AG09319 (cell line): Measurements from ENCODE around the gene PSMC3.

Source experiments
- DNase-seq: peaks from one replicate; pipeline ENCODE4 v3.0.0-alpha.2; 2010; ENCODE audit warnings: low read depth; ENCODE audit errors: extremely low read depth
- TF ChIP-seq, protein P1 (sequence below): IDR thresholded peaks from 2 replicates; pipeline ENCODE4 v1.5.1; 2011; ENCODE audit warnings: low read depth, mild to moderate bottlenecking, inconsistent platforms, low read length, moderate library complexity

The PSMC3 gene

DNA sequence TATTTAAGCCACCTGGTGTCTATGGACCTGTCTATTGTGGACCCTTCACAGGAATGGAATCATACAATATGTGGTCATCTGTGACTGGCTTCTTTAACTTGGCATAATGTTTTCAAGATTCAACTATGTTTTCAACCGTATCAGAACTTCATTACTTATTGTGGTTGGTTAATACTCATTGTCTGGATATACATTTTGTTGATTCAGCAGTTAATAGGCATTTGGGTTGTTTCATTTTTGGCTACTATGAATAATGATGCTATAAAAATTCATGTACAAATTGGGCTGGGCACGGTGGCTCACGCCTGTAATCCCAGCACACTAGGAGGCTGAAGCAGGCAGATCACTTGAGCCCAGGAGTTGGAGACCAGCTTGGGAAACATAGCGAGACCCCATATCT, 25.2 kb upstream of the PSMC3 start:
- no peak for DNase-seq

DNA sequence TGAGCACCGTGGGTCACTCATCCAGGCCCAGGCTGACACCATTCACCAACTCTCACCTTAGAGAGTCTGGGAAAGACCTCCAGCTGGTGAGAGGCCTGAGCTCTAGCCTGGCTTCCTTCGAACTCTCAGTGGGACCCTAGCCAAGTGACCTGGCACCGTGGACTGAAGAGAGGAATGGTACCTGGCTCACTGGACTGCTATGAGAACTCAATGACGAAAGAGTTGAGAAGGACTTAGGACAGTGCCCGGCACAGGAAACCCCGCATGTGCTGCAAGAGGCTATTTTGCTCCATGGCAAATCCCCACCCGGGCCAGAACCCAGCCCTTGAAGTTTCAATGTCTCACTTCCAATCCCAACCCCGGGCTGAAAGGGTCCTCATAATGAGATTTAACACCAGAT, 23.3 kb upstream of the PSMC3 start:
- TF ChIP-seq, protein P1, sequence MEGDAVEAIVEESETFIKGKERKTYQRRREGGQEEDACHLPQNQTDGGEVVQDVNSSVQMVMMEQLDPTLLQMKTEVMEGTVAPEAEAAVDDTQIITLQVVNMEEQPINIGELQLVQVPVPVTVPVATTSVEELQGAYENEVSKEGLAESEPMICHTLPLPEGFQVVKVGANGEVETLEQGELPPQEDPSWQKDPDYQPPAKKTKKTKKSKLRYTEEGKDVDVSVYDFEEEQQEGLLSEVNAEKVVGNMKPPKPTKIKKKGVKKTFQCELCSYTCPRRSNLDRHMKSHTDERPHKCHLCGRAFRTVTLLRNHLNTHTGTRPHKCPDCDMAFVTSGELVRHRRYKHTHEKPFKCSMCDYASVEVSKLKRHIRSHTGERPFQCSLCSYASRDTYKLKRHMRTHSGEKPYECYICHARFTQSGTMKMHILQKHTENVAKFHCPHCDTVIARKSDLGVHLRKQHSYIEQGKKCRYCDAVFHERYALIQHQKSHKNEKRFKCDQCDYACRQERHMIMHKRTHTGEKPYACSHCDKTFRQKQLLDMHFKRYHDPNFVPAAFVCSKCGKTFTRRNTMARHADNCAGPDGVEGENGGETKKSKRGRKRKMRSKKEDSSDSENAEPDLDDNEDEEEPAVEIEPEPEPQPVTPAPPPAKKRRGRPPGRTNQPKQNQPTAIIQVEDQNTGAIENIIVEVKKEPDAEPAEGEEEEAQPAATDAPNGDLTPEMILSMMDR = no peak
- no peak for DNase-seq

More for the DNA sequence above, 25.2 kb upstream of the PSMC3 start:
- TF ChIP-seq, protein P1 = no peak

DNA sequence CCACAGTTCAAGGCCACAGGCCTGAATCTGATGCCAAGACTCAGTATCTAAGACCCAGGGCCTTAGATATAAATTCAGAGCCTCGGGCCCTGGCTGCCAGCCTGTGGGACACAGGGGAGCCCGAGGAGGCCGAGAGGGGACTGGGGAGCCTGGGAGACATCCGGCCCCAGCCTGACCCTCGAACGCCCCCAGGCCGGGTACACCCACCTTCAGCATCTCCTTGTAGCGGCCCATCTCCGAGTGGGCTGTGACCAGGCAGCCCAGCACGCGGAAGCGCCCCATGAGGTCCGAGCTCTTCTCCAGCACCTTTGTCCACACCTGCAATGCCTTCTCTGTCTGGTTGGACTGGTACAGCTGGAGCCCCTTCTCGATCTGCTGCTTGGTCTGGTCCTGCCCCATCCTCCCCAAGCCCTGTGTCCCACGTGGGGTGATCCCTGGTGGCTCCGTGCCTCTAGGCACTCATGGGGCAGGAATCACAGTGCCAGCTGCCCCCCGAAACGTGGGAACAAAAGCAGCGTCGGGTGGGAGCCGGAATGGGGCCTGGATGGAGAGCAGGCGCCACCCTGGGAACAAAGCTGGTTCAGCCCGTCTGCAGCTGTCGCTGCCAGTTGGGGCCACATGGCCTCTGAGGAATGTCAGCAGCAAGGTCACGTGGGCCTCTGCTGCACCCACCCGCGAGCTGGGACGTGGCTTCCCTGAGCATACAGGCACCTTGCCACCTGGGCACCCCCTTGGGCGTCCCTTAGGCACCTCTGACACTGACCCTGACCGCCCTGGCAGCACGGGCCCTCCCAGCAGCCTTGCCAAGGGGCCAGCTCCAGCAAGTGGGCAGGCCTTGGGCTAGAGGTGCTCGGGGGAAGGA, 22.6 kb upstream of the PSMC3 start, which contains the start of gene RAPSN:
Gene RAPSN (minus strand): TSS at position 571 of the 862 bp plus-strand sequence. CDS start 172 bp downstream, at position 399.
- TF ChIP-seq, protein P1 = no peak
- DNase-seq = no peak

DNA sequence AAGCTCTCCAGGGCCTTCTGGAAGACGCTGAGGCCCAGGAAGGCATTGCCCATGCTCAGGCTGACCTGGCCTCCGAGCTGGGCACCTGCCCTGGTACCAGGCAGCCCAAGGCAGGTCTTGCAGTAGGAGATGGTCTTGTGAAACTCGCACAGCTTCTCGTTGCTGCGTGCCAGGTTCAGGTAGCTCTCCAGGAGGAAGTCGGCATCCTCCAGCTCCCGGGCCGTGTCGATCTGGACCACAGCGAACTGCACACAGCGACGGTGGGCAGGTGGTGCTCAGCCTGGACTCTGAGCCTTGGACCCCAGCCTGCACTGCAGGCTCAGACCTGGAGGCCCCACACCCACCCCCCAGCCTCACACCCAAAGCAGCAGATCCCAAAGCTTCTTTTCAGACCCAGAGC, 21.7 kb upstream of the PSMC3 start:
- no peak for DNase-seq

DNA sequence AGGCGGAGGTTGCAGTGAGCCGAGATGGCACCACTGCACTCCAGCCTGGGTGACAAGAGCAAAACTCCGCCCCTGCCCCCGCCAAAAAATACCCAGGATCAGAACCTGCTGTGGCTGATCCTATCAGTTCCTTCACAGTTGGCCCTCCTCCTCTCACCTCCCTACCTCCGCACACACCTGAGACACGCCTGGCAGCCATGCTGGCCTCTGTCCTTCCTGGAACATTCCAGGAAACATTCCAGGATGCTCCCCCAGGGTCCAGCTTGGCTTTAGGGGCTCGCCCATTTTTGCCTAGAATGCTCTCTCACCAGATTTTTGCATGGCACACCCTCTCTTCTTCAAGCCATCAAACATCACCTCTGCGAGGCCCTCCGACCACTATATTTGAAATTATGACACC, 20.6 kb upstream of the PSMC3 start:
- TF ChIP-seq, protein P1 = no peak
- no peak for DNase-seq

More for the DNA sequence above, 21.7 kb upstream of the PSMC3 start:
- TF ChIP-seq, protein P1 = no peak

DNA sequence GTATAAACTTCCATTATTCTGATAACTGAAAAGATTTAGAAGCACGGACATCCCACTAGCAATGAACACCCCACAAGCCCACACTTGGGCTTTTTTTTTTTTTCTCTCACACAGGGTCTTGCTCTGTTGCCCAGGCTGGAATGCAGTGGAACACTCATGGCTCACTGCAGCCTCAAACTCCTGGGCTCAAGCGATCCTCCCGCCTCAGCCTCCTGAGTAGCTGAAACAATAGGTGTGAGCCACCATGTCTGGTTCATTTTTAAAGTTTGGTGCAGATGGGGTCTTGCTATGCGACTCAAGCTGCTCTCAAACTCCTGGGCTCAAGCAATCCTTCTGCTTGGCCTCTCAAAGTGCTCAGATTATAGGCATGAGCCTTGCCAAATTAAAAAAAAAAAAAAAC, 19.6 kb upstream of the PSMC3 start:
- TF ChIP-seq, protein P1 = no peak
- no peak for DNase-seq

DNA sequence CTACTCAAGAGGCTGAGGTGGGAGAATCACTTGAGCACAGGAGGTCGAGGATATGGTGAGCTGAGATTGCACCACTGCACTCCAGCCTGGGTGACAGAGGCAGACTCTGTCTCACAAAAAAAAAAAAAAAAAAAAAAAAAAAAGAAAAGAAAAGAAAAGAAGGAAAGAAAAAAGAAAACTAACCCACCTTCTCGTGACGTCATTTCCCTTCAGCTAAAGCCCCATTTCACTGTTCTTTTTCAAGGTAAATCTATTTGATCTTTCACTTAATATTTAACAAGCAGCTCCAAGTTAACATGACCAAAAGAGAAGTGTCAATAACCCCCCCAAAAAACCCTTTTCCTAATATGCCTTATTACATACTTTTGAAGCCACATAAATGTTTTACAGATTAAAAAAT, 17.6 kb upstream of the PSMC3 start:
- DNase-seq = no peak
- TF ChIP-seq, protein P1 = no peak
